Epithelial cell of esophagus (primary cell): ENCODE data around the gene ZNF584.
"Not testable (repeated sequence)": the region's sequence is repeated elsewhere in the genome, so short reads cannot be mapped to it uniquely, and the experiment has no call there.

ENCODE experiments used
- DNase-seq: peaks from one replicate; pipeline ENCODE4 v3.0.0; 2010; ENCODE audit warnings: low read depth
- H3K4me3 ChIP-seq: 2 replicates; pipeline ENCODE4 v1.5.1; 2011; ENCODE audit warnings: mild to moderate bottlenecking, low read length, control low read depth
- TF ChIP-seq, protein P1 (sequence below): IDR thresholded peaks from 2 replicates; pipeline ENCODE4 v1.5.1; 2011; ENCODE audit warnings: low read depth, mild to moderate bottlenecking, low read length, control low read depth, inconsistent platforms; ENCODE audit not compliant: insufficient read depth; ENCODE audit errors: missing control alignments

Gene ZNF584

DNA sequence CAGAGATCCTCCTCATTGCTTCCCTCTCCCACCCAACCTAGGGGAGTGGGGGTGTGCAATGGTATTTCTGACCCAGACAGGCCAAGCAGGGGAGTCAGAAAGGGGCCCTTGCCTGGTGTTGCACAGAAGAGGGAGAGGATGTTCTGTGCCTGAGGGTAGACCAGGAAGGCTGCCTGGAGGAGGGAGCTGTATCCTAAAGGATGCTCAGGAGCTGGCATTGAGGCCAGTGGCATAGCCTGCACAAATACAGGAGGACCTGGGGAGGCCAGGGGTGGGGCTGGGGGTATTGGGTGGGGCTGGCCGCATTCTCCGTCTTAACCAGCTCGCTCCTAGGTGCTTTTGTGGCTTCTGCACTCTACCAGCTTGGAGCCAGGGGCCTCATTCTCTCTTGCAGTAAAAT, 8.5 kb upstream of the ZNF584 start:
- TF ChIP-seq, protein P1, sequence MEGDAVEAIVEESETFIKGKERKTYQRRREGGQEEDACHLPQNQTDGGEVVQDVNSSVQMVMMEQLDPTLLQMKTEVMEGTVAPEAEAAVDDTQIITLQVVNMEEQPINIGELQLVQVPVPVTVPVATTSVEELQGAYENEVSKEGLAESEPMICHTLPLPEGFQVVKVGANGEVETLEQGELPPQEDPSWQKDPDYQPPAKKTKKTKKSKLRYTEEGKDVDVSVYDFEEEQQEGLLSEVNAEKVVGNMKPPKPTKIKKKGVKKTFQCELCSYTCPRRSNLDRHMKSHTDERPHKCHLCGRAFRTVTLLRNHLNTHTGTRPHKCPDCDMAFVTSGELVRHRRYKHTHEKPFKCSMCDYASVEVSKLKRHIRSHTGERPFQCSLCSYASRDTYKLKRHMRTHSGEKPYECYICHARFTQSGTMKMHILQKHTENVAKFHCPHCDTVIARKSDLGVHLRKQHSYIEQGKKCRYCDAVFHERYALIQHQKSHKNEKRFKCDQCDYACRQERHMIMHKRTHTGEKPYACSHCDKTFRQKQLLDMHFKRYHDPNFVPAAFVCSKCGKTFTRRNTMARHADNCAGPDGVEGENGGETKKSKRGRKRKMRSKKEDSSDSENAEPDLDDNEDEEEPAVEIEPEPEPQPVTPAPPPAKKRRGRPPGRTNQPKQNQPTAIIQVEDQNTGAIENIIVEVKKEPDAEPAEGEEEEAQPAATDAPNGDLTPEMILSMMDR, result no peak
- DNase-seq, result no peak
- no peak overlapping the region for H3K4me3 ChIP-seq

DNA sequence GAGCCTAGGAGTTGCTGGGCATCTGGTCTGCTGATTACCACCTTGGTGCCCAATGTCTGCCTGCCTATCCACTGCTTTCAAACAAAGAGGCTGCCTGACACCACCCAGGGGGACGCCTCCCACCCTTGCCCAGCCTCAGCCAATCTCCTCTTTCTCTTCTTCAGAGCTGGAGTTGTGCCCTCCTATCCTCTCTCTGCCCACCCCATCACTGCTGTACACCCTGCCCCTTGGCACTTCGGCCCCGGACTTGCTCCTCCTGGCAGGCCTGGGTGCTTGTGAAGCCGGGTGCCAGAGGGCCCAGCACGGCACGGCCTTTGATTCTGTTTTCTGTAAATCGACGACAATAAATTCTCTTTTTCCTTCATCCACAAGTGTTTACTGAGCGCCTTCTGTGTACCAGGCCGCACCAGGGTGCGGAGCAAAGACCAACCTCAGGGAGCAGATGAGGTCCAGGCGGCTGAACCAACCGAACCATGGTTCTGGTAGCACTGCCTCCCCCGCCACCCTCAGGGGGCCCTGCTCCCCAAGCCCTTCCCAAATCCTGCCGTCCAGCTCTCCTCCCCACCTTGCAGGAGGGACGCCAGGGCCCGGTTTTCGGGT, 8.0 kb upstream of the ZNF584 start:
- H3K4me3 ChIP-seq, result peak overlapping the region; percentile 35
- DNase-seq, result no peak
- TF ChIP-seq, protein P1, result no peak

DNA sequence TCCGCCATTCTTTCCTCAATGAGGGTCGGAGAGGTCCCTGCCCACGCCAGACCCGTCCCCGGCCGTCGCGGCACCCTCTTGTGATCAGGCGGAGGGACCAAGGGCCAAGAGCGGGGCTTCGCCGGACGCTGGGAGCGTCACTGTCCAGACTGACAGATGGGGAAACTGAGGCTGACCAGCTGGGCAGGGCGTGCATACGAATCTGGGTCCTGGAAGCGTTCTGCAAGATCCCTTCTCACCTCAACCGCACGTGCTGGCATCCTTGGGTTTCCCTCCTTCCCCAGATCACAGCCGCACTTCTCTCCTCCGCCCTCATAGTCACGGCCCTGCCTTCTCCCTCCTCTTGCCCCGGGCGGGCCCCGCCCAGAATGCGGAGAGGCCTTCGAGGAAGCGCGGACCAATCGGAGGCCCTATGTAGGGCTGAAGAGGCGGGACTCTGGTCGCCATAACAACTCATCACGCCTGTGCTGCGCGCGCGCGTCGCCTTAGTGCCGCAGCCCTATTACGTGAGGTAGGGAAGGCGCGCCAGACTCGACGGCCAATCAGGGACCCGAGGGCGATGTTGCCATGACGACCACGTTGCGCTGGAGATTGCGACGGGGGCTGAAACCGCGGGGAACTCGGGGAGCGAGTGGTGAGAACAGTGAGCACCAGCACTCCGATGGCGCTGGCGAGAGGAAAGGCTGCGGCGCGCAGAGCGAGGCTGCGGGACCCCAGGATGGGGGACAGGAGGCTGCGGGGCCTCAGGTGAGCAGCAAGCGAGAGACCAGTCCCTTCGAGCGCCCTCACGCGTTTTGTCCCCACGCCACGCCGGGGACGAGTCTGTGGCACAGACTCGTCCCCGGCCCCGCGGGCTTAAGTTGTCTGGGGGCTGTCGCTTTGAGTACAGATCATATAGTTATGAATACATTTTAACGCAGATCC, 7.3 kb upstream of the ZNF584 start:
- TF ChIP-seq, protein P1, result no peak
- DNase-seq, result peak; percentile 100

DNA sequence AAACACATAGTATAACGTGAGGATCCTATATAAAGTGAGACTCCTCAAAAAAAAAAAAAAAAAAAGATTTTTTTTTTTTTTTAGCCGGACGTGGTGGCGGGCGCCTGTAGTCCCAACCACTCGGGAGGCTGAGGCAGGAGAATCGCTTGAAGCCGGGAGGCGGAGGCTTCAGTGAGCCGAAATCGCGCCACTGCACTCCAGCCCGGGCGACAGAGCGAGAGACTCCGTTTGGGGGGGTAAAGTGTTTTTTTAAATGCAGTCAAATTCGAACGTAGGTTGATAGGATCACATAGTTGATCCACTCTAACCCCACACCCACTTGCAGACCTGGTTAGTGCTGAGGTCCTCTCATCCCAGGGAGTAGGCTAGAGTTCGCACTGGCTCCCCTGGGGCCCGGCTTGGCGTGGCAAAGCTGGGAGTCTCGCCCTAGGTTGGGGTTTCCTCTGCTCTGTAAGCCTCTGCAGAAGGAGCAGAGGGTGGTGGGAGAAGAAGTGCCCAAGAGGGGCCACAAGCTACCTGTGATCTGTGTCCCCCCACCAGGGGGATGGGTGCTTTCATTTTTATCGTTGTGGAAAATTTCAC, 6.5 kb upstream of the ZNF584 start:
- TF ChIP-seq, protein P1, result no peak
- DNase-seq, result no peak
- H3K4me3 ChIP-seq, result peak overlapping the region; percentile 71

More for the DNA sequence above, 7.3 kb upstream of the ZNF584 start:
- H3K4me3 ChIP-seq, result peak overlapping the region; percentile 71

DNA sequence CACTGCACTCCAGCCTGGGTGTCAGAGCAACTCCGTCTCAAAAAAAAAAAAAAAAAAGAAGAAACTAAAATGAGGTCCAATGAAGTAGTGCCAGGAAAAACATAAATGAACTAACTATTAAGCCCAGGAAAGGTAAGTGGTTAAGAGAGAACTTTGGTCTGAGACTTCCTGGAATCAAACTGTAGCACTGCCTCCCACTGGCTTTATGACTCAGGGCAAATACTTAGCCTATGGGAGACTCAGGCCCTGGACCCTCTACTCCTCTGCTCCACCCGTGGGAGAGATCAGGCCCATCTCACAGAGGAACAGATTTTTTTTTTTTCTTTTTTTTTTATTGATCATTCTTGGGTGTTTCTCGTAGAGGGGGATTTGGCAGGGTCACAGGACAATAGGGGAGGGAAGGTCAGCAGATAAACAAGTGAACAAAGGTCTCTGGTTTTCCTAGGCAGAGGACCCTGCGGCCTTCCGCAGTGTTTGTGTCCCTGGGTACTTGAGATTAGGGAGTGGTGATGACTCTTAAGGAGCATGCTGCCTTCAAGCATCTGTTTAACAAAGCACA, 4.5 kb upstream of the ZNF584 start:
- not testable (repeated sequence) for DNase-seq

DNA sequence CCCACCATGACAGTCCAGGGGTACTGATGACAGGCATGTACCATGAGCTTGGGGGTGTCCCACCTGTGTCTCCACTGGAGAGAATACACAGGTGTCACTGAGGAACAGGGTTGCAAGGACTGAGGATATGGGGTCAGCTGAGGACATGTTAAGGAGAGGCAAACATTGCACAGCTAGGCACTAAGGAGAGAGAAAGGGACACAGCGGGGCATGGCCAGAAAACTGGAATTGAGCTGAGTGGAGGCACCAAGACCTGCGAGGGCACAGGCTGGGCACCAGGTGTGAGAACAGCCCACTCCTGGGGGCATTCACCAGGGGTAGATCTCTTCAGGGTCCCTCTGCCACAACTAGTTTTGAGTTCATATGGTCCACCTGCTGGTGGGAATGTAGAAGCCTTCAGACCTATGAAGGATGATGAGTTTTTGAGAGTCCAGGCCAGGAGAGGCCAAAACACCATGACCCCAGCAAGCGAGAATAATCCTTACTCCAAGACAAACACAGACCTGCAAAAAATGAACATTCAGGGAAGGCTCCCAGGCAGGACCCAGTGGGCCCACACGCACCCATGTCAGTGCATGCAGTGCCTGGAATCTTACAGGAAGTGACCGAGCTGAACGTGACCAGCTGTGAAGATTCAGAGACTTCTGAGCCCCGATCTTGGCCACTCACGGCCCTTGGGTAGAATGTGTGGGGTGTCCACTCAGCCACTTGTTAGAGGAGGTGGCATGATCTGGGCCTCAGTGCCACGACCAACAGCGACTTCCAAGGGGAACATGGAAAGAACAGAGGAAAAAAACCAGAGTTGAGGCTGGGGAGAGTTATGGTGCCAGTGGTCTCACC, 1.4 kb upstream of the ZNF584 start:
- DNase-seq, result no peak
- TF ChIP-seq, protein P1, result peak; percentile 51
- H3K4me3 ChIP-seq, result peak overlapping the region; percentile 90

More for the DNA sequence above, 4.5 kb upstream of the ZNF584 start:
- H3K4me3 ChIP-seq, result not testable (repeated sequence)
